Measurements from ENCODE around the gene PRR35. TPM values are rescaled to one million over a fixed set of nuclear protein-coding genes. Genes with fewer than 3 reads are reported as not detected.

Gene PRR35
- total and polyA plus RNA-seq, 2 of the 4 experiments (the other 2 are of a cell fraction): not detected

DNA sequence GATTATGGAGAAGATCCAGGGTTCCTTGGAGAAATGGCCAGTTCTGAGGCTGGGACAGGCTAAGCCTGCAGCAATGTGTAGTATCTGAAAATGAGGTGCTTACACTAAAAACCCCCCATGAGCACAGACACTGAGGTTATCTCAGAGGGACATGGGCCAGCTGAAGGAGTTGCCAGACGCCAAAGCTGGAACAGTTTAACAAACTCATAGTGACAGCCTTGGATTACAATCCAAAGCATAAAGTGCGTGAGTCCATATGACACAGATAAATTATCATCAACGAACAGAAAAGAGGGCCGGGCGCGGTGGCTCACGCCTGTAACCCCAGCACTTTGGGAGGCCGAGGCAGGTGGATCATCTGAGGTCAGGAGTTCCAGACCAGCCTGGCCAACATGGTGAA, 43.9 kb upstream of the PRR35 start:
- Histone ChIP-seq H4K8ac (ENCODE audit: low read depth in 2 of 2, low read length in 2 of 2) (no peak overlapping the region), H2AK5ac (ENCODE audit: low read depth, low read length) (no peak overlapping the region), H4K20me1 (ENCODE audit: insufficient read depth, low read length) (no peaks in the 10 kb centered on the region; the same call in 1 of the 2 replicates), H2BK20ac (ENCODE audit: low read depth, low read length) (no peak overlapping the region), H4K5ac (ENCODE audit: low read depth, low read length) (no peak overlapping the region), H3K4me2 (ENCODE audit: low read depth, low read length) (no peak overlapping the region), H3K9ac (ENCODE audit: low read depth, low read length) (no peak overlapping the region), H3K4ac (ENCODE audit: low read depth, low read length) (no peak overlapping the region), H2AFZ (replicated peaks; ENCODE audit: low read length, poor library complexity) (no peak overlapping the region), H3K4me1 (ENCODE audit: control insufficient read depth, insufficient read depth, low read length) (no peaks in the 10 kb centered on the region), H2BK15ac (ENCODE audit: low read depth, low read length) (no peak overlapping the region), H2BK120ac (ENCODE audit: low read depth, low read length) (no peak overlapping the region), H3K36me3 (ENCODE audit: control insufficient read depth, insufficient read depth, low read length) (peaks cover 43% of the 10 kb centered on the region), H3K27me3 (ENCODE audit: control insufficient read depth, insufficient read depth, low read length) (no peaks in the 10 kb centered on the region), H3K56ac (ENCODE audit: extremely low read depth, insufficient read depth, low read length) (no peak overlapping the region), H3K79me1 (ENCODE audit: low read depth in 1 of 2, low read length in 2 of 2) (peaks cover 0 to 9% of the 10 kb centered on the region in 2 experiments; a peak in 1 of 4 replicates), H3K9me1 (ENCODE audit: insufficient read depth, low read length) (0 out of 2 replicates have a peak, but pooled peaks cover 2% of the 10 kb centered on the region), H3K18ac (ENCODE audit: low read depth, low read length) (no peak overlapping the region), H2BK5ac (ENCODE audit: low read depth, low read length, poor library complexity, severe bottlenecking) (no peak overlapping the region), H3K23ac (ENCODE audit: low read depth, low read length) (no peak overlapping the region), H3K9me3 (ENCODE audit: control insufficient read depth, insufficient read depth, low read length) (no peaks in the 10 kb centered on the region), H4K91ac (ENCODE audit: insufficient read depth, low read depth, low read length) (no peak overlapping the region), H3K4me3 (ENCODE audit: insufficient read depth, low read depth, low read length) (no peak overlapping the region), H3K14ac (replicated peaks; ENCODE audit: low read depth, low read length) (no peak overlapping the region), H2AK9ac (replicated peaks; ENCODE audit: low read depth, low read length, poor library complexity) (no peak overlapping the region), H3K27ac (ENCODE audit: insufficient read depth, low read length) (no peak overlapping the region)
- dilution Hi-C loops (cut with HindIII; ENCODE audit: low sequenced_read_pairs, unreplicated experiment) (no loop called here), intact Hi-C loops (cut with micrococcal nuclease) (no loop called here), in situ Hi-C loops (cut with MboI; ENCODE audit: low sequenced_read_pairs) (no loop called here)
- no peak for DNase-seq
- ChIA-PET CTCF (no interaction called here), POLR2A (ENCODE audit: unreplicated experiment) (no interaction called here)
- ATAC-seq (ENCODE audit: low read depth): no peak
- WGBS, 2 experiments (ENCODE audit: extremely low coverage in 2 of 2, insufficient read length in 1 of 2): 98% methylated on average over 7 of the region's 8 CpGs; no CpG with 5 or more reads in 1 of the 2 experiments
- TF ChIP-seq CTCF (conservative IDR thresholded peaks at IDR 0.05; ENCODE audit: low read depth, low read length): no peak
- TF ChIP-seq MAZ (IDR thresholded peaks at IDR 0.05; ENCODE audit: borderline replicate concordance, low read depth, low read length): no peak
- no peak for TF ChIP-seq FOS (IDR thresholded peaks at IDR 0.05; ENCODE audit: low read depth, low read length)
- TF ChIP-seq POLR2A (IDR thresholded peaks at IDR 0.05; ENCODE audit: low read depth, low read length): no peak
- no peak for TF ChIP-seq RAD21 (IDR thresholded peaks at IDR 0.05; ENCODE audit: low read length)
- TF ChIP-seq, protein P1, sequence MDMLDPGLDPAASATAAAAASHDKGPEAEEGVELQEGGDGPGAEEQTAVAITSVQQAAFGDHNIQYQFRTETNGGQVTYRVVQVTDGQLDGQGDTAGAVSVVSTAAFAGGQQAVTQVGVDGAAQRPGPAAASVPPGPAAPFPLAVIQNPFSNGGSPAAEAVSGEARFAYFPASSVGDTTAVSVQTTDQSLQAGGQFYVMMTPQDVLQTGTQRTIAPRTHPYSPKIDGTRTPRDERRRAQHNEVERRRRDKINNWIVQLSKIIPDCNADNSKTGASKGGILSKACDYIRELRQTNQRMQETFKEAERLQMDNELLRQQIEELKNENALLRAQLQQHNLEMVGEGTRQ (IDR thresholded peaks at IDR 0.05; ENCODE audit: low read depth, low read length): no peak
- no peak for TF ChIP-seq MAFK (IDR thresholded peaks at IDR 0.05; ENCODE audit: low read depth, low read length)
- no peak for TF ChIP-seq RFX5 (IDR thresholded peaks at IDR 0.05; ENCODE audit: low read depth, low read length)
- no peak for TF ChIP-seq RCOR1 (IDR thresholded peaks at IDR 0.05; ENCODE audit: insufficient replicate concordance, low read length)
- TF ChIP-seq NFE2L2 (IDR thresholded peaks at IDR 0.05; ENCODE audit: low read depth, low read length): no peak
- no peak for TF ChIP-seq SMC3 (IDR thresholded peaks at IDR 0.05; ENCODE audit: low read depth, low read length)
- no peak for TF ChIP-seq BHLHE40 (IDR thresholded peaks at IDR 0.05; ENCODE audit: low read depth, low read length)
- no peak for TF ChIP-seq CHD1 (IDR thresholded peaks at IDR 0.05; ENCODE audit: low read depth, low read length)
- TF ChIP-seq ELK1 (IDR thresholded peaks at IDR 0.05; ENCODE audit: borderline replicate concordance, low read depth, low read length): no peak
- TF ChIP-seq CEBPB (IDR thresholded peaks at IDR 0.05; ENCODE audit: low read depth, low read length): no peak
- BruUV-seq (replicated peaks): no TSS peak
